CD4-positive, alpha-beta T cell treated with Interleukin-21 for 1 hour (primary cell): ENCODE data around the gene AACS.
"Not testable (repeated sequence)": the region's sequence is repeated elsewhere in the genome, so short reads cannot be mapped to it uniquely, and the experiment has no call there.

Source experiments
- DNase-seq: peaks from one replicate; pipeline ENCODE4 v3.0.0-alpha.2; 2020

The AACS gene

GRCh38 chr12:125128439-125129178 is 63.4 kb downstream of the AACS start:
- DNase-seq = no peak

GRCh38 chr12:125129179-125129571 is 63.9 kb downstream of the AACS start:
- no peak for DNase-seq

- no peak for DNase-seq
Observed at GRCh38 chr12:125129591-125130255, 64.5 kb downstream of the AACS start.

DNA sequence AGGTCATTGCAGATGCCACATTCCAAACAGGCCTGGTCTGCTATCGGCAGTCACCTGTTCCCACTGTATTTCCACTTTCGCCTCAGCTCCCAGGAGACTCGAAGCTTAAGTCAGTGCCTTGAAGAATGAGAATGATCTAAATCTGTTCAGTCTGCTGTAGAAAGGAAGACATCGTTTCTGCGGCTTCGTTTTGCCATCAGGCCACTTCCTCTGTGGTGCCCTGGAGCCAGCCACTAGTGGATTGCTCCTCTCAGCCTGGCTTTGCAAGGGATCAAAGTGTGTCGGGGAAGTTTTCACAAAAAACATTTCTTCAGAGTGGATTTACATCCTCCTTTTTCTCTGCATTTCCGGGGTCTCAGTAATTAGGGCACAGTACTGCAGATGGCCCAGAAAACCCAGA is 66.7 kb downstream of the AACS start:
- no peak for DNase-seq

DNA sequence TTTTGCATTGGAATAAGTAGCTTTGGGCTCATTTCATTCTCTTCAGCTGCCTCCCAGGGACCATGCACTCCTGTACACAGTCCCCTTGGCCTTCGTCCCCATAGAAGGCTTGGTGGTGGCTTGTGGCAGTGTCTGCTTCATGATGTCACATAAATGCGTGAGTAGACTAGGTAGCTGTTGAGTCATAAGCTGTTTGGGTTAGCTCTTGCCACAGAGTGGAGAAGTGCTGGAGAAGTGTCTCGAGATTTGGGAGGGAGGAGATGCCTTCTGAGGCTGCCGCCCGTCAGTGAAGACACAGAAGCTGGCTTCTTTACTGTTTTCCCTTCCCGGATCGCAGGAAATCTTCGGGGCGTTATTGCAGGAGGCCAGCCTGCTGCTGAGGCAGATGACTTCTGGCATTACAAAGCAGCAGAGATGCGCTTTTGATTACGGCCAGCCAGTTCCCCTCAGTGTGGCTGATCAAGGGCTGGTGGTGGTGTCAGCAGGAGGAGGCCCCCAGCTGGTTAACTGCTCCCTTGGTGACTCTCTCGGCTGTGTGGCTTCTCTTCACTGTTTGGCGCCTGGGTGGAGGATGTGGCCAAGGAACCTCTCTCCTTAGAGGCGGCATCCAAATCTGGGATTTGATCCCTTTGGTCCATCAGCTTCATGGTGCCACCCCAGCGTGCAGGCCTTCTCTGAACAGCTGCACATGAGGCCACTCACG is 67.6 kb downstream of the AACS start:
- DNase-seq = no peak

DNA sequence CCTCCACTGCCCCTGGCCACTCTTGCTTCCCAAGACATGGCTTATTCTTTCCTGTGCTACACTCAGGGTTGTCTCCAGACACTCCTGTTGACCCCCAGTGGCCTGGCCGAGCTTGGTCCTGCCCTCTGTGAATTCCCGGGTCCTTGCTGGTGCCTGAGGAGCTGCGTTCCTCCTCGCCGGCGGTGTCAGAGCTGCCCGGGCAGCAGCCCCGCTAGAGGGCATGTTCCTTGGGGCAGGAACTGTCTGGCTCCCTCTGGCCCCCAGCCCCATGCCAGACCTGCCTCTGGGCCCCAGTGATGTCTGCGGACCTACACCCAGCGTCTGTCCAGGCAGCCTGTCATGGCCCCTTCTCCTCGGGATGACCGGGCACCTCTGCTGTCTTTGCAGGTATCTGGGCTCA is 68.4 kb downstream of the AACS start:
- no peak for DNase-seq

DNA sequence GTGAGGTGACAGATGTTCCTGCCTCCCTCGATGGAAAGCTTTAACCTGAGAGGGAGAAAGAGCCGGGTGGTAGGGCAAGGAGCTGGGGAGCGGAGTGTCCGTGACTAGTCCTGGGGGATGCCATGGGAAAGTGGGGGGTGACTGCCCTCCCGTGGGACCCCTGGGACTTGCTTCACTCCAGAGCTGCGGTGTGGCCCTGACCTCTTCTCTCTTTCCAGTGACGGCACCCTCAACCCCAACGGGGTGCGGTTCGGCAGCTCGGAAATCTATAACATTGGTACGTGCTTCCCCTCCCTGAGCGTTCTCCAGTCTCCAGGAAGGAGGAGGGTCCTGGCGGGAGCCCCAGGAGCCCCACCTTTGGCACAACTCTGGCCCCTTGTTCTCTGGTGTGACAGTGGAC is 69.3 kb downstream of the AACS start:
- no peak for DNase-seq

DNA sequence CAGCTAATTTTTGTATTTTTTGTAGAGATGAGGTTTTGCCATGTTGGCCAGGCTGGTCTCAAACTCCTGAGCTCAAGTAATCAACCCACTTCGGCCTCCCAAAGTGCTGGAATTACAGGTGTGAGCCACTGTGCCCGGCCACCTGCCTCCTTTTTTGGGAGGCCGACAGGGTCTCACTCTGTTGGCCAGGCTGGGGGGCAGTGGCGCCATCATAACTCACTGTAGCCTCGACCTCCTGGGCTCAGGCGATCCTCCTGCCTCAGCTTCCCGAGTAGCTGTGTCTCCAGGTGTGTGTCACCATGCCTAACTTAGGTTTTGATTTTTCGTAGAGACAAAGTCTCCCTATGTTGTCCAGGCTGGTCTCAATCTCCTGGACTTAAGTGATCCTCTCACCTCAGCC is 70.7 kb downstream of the AACS start:
- no peak for DNase-seq

DNA sequence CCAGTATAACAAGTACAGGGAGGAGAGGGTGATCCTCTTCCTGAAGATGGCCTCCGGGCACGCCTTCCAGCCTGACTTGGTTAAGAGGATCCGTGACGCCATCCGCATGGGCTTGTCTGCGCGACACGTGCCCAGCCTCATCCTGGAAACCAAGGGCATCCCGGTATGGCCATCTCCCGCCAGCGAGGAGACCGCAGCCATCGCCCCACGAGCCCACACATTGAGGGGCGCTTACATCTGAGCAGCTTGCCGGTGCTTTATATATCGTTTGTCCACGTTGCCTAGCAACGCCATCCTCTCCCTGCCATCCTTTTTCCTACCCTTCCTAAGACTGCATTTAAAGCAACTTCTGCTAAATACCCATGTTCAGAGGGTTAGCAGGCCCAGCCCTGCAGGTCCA is 71.5 kb downstream of the AACS start:
- DNase-seq = no peak

DNA sequence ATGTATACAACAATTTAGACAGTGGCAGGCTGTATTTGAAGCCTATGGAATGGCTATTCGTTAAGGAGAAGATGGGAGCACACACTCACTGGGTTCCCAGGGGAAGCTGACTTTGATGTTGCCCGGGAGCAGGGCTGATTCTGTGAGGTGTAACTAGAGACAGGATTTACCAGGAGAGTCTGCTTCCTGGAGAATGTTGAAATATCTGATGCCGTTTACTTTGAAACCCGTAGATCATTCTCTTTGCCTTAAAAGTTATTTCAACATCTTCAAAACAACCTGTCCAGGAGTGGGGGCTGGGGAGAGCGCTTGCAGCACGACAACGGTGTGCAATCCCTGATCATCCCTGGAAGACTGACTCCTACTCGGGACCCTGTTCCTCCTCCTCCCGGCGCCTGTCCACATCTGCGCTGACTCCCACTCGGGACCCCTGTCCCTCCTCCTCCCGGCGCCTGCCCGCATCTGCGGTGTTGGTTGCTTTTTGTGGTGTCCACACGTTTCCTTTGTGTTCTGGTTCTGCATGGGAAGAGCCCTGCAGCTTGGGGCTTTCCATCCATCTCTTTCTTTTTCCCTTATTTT is 72.6 kb downstream of the AACS start:
- no peak for DNase-seq

DNA sequence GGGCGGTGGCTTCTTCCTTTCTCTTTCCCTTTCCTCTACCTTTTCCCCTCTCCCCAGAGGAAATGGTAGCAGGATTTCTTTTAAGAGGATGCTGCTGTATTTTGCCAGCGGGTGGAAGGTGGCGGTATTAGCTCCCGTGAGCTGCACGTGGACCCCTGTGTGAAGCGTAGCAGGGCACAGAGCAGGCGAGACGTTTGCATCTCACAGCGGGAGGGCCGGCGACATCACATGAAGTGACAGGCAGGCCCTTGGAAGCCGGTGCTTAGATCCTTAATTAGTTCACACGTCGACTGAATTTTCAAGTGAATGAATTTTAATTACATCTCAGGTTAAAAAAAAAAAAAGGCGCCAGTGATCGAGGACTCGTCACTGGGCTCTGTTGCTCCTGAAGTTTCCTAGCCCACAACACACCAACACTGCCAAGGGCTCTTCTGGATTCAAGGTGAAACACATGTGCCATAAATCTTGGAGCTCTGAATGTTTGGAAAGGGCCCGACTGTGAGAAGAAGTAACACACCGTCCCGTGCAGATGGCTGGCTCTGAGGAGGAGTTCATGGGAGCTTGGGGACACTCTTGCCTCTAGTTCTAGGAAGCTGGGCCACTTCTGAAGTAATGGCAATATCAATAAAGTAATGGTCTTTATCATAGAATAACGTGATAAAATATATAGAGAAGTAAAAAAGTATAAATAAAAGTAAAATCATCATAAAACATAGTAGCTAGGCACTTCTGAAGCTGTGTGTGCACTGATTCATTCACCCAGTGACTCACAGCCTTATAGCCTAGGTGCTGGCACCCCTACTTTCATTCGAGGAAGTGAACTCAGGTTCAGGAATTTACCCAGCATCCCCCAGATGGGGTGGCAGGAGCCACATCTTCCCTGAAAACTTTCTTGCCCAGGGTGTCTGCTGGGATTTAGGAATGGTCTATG is 75.3 kb downstream of the AACS start:
- no peak for DNase-seq

DNA sequence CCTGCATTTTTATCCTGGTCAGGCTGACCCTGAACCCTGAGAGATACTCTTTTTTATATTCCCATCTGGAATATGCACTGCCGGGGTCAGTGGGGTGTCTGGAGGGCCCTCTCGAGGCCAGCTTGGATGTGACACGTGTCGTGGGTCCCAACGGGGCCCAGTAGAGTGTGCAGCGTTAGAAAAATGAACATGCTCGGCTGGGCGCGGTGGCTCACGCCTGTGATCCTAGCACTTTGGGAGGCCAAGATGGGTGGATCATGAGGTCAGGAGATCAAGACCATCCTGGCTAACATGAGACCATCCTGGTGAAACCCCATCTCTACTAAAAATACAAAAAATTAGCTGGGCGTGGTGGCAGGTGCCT is 76.0 kb downstream of the AACS start:
- DNase-seq = not testable (repeated sequence)

- no peak for DNase-seq
Observed at GRCh38 chr12:125142601-125143000, 77.4 kb downstream of the AACS start.

DNA sequence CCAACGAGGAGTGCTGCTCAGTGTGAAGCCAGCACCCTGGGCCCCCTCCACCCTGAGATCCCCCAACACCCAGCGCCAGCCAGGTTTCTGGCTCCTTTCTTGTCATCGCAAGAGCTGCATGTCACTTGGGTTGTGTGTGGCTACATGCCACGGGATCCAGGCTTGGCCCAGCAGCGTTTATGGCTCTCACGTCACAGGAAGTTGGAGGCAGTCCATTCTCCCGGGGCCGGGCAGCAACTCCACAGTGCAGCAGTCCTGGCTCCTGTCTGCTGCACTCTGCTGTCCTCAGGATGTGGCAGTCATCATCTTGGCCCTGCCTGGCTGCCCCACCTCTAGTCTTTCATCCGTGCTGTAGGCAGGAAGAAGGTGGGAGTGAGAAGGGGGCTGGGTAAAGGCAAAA is 78.3 kb downstream of the AACS start:
- DNase-seq = no peak

DNA sequence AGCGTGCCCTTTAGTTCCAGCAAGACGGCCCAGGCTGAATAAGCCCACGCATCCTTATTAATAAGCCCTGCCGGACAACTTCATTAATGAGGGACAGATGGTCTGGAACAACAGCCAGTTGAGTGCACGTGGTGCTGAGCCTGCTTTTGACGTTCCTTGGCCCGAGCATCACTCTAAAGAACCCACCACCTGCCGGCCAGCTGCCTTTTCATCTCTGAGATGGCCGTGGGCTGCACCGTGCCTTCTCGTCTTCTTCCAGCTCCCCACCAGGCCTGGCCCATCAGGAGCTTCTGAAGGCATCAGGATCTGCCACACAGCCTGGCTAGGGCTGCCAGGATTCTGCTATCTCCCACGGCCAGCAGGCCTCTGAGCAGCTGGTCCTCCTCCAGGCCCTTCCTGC is 80.0 kb downstream of the AACS start:
- no peak for DNase-seq

DNA sequence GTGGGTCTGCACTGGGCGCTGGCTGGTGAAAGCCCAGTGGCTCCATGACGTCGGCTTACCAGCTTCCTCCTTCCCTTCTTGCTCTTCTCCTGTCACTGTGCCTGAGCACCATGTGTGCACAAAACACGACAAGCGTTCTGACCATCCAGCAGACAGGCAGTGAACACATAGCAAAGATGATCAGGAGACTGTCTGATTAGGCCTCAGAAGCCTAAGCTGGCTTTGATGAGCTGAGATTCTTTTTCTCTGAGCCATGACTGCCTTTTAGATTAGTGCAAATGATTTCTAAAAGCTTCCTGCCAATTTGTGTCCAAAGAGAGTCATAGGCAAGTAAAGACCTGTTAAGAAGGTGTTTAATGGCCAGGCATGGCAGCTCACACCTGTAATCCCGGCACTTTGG is 83.1 kb downstream of the AACS start:
- DNase-seq = no peak

DNA sequence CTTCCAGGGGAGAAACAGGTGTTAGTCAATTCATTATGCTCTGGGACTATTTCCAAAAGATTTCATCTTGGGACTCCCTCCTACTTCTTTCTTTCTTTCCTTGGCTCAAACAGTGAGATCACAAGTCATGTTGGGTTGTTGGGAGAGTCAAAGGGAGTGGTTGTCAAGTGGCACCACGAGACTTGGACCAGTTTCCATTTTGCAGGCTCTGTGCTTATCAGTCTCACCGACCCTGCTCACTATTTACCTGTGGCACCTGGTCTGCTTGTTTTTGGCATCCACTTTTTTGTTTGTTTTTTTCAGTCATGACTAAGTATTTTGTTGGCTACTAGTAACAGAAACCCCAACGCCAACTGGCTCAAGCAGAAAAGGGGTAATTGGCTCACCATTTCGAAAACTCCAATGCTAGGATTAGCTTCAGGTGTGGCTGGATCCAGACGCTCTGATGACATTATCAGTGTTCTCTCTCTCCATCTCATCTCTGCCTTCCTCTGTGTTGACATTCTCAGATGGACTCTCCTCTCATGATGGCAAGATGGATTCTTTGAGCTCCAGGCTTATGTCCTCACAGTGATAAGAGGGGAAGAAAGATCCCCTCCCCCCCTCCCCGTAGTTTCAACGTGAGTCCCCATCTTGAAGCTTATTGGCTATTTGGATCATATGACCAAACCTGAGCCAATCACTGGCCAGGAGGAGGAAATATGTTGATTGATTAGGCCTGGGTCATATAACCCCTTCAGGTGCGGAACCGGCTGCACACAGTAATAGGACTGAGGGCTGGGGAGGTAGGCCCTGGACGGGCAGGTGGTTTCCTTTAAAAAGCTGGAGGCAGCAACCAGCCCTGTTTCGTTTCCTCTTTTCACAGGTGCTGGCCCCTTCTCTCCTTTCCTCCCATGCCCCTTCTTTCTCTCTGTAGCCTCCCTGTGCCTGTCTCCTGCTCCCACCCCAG is 84.2 kb downstream of the AACS start:
- DNase-seq = no peak

- no peak for DNase-seq
Observed at GRCh38 chr12:125151284-125151683, 86.0 kb downstream of the AACS start.

- no peak for DNase-seq
Observed at GRCh38 chr12:125152463-125152862, 87.2 kb downstream of the AACS start.

GRCh38 chr12:125155366-125155765 is 90.1 kb downstream of the AACS start:
- DNase-seq = no peak

DNA sequence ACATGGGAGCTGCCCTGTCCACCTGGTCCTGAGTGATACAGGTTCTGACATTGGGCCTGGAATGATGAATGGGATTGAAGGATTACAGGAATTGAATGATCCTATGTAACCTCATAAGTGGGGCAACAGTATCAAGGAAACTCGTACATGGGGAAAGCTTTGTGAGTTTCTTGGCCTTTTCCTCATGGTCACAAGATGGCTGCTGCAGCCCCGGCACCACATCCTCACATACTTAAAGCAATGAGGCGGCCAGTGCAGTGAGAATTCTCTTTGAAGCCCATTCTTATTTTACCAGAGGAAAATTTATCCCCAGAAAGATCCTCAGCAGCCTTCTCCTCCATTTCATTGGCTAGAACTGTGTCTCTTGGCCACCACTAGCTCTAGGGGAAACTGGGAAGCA is 91.9 kb downstream of the AACS start:
- DNase-seq = no peak

GRCh38 chr12:125159702-125160101 is 94.5 kb downstream of the AACS start:
- no peak for DNase-seq
